H1 (cell line): ENCODE data around the gene SIK3. TPM values are rescaled to one million over a fixed set of nuclear protein-coding genes. Genes with fewer than 3 reads are reported as not detected.

Source experiments
- CTCF ChIA-PET: fragments of 300-600 bp; sonication (Branson Sonifier 250); formaldehyde crosslinking; loops from one replicate; lab custom pipeline; 2021; ENCODE audit not compliant: partially characterized antibody; lab: Charles Lee
- POLR2A ChIA-PET: fragments of 300-600 bp; sonication (Branson Sonifier 250); formaldehyde crosslinking; loops from one replicate; lab custom pipeline; 2021; ENCODE audit warnings: inconsistent platforms; ENCODE audit not compliant: partially characterized antibody; lab: Charles Lee
- DNase-seq, 2 experiments: peaks; one replicate each; pipeline versions ENCODE4 v3.0.0 to v3.0.0-alpha.2; 2010 to 2022; ENCODE audit warnings: low spot score in 2 of 2, low read depth in 1 of 2, mixed read lengths in 1 of 2
- FAIRE-seq: peaks from 2 replicates; lab custom pipeline; 2011; peaks lifted over from hg19 to GRCh38; lab: Jason Lieb, UNC
- H2AFZ ChIP-seq: 2 replicates; pipeline ENCODE4 v1.8.1; 2012; ENCODE audit warnings: low read length, inconsistent platforms
- H2AK5ac ChIP-seq: 2 replicates; pipeline ENCODE4 v1.6.1; 2013; ENCODE audit warnings: low read depth, low read length
- H2BK120ac ChIP-seq: replicated peaks from 2 replicates; pipeline ENCODE3; 2013; ENCODE audit warnings: low read depth, low read length, inconsistent platforms
- H2BK12ac ChIP-seq: 2 replicates; pipeline ENCODE4 v1.6.1; 2013; ENCODE audit warnings: low read depth, low read length
- H2BK15ac ChIP-seq: 2 replicates; pipeline ENCODE4 v1.6.1; 2013; ENCODE audit warnings: low read length
- H2BK20ac ChIP-seq: 2 replicates; pipeline ENCODE4 v1.6.1; 2013; ENCODE audit warnings: low read length
- H2BK5ac ChIP-seq: 2 replicates; pipeline ENCODE4 v1.6.1; 2013; ENCODE audit warnings: low read depth, low read length
- H3K14ac ChIP-seq: 2 replicates; pipeline ENCODE4 v1.6.1; 2013; ENCODE audit warnings: inconsistent platforms; ENCODE audit not compliant: insufficient read length
- H3K18ac ChIP-seq: 2 replicates; pipeline ENCODE4 v1.6.1; 2013; ENCODE audit warnings: low read length; ENCODE audit errors: extremely low read depth
- H3K23ac ChIP-seq: 2 replicates; pipeline ENCODE4 v1.6.1; 2013; ENCODE audit warnings: inconsistent platforms; ENCODE audit not compliant: insufficient read length
- H3K23me2 ChIP-seq: 2 replicates; pipeline ENCODE4 v1.6.1; 2013; ENCODE audit warnings: low read depth, low read length
- H3K27ac ChIP-seq: 2 replicates; pipeline ENCODE4 v1.6.1; 2011; ENCODE audit warnings: low read depth, low read length, inconsistent platforms
- H3K27me3 ChIP-seq, 4 experiments: replicated peaks in 1 of 4; 1 replicate in 1 of 4; 2 replicates in 3 of 4; pipeline versions ENCODE4 v1.6.1 to v1.8.1; 2011 to 2013; ENCODE audit warnings: low read length in 3 of 4, mild to moderate bottlenecking in 3 of 4, inconsistent platforms in 2 of 4, mixed read lengths in 2 of 4, moderate library complexity in 1 of 4; ENCODE audit not compliant: control insufficient read depth in 3 of 4, insufficient read depth in 3 of 4; ENCODE audit errors: extremely low read depth in 1 of 4
- H3K36me3 ChIP-seq, 4 experiments: 2 replicates each; pipeline versions ENCODE4 v1.6.1 to v1.8.1; 2011 to 2013; ENCODE audit warnings: mild to moderate bottlenecking in 4 of 4, low read length in 3 of 4, moderate library complexity in 2 of 4, control low read depth in 1 of 4, inconsistent platforms in 1 of 4; ENCODE audit not compliant: insufficient read depth in 4 of 4, control insufficient read depth in 2 of 4
- H3K4ac ChIP-seq: replicated peaks from 2 replicates; pipeline ENCODE3; 2013; ENCODE audit warnings: low read length, low read depth, mixed read lengths, inconsistent platforms; ENCODE audit not compliant: insufficient read length
- H3K4me1 ChIP-seq, 4 experiments: replicated peaks in 1 of 4; 1 replicate in 1 of 4; 2 replicates in 3 of 4; pipeline versions ENCODE4 v1.6.1 to v1.8.1; 2011 to 2013; ENCODE audit warnings: low read length in 3 of 4, inconsistent platforms in 2 of 4, mixed read lengths in 1 of 4; ENCODE audit not compliant: insufficient read depth in 4 of 4, control insufficient read depth in 3 of 4
- H3K4me2 ChIP-seq, 2 experiments: 2 replicates each; pipeline versions ENCODE4 v1.6.1 to v1.8.1; 2011 to 2013; ENCODE audit warnings: low read depth in 2 of 2, low read length in 2 of 2, control low read depth in 1 of 2, inconsistent platforms in 1 of 2, mild to moderate bottlenecking in 1 of 2; ENCODE audit not compliant: insufficient read depth in 1 of 2
- H3K4me3 ChIP-seq, 4 experiments: fragments of 200-600, 300-600 bp in 1 of 4; sonication (generic), shearing (Covaris generic), sonication (Bioruptor Twin) in 1 of 4; 2 replicates each; pipeline versions ENCODE4 v1.5.1 to v1.8.1; 2011 to 2016; ENCODE audit warnings: low read length in 4 of 4, low read depth in 3 of 4, control low read depth in 2 of 4, inconsistent platforms in 2 of 4, mild to moderate bottlenecking in 2 of 4, mixed read lengths in 1 of 4, moderate library complexity in 1 of 4; ENCODE audit not compliant: insufficient read depth in 2 of 4; ENCODE audit errors: extremely low read depth in 1 of 4
- H3K56ac ChIP-seq: replicated peaks from 2 replicates; pipeline ENCODE3; 2013; ENCODE audit warnings: low read depth, mild to moderate bottlenecking, mixed read lengths, low read length, inconsistent platforms; ENCODE audit not compliant: insufficient read length
- H3K79me1 ChIP-seq: 2 replicates; pipeline ENCODE4 v1.6.1; 2013; ENCODE audit warnings: low read depth, low read length, control low read depth
- H3K79me2 ChIP-seq, 2 experiments: 2 replicates each; pipeline versions ENCODE4 v1.6.1 to v1.8.1; 2012 to 2013; ENCODE audit warnings: low read length in 2 of 2, mild to moderate bottlenecking in 2 of 2, inconsistent platforms in 1 of 2; ENCODE audit not compliant: insufficient read depth in 2 of 2, control insufficient read depth in 1 of 2
- H3K9ac ChIP-seq, 4 experiments: replicated peaks in 1 of 4; 1 replicate in 1 of 4; 2 replicates in 3 of 4; pipeline versions ENCODE4 v1.6.1 to v1.8.1; 2011 to 2013; ENCODE audit warnings: low read depth in 3 of 4, low read length in 3 of 4, control low read depth in 2 of 4, mild to moderate bottlenecking in 2 of 4, moderate library complexity in 2 of 4, inconsistent platforms in 1 of 4; ENCODE audit errors: extremely low read depth in 1 of 4
- H3K9me3 ChIP-seq, 2 experiments: 2 replicates each; pipeline versions ENCODE4 v1.6.1 to v1.8.1; 2012 to 2013; ENCODE audit warnings: mild to moderate bottlenecking in 2 of 2, moderate library complexity in 2 of 2, control low read depth in 1 of 2, inconsistent platforms in 1 of 2, low read depth in 1 of 2, low read length in 1 of 2, mixed read lengths in 1 of 2; ENCODE audit not compliant: insufficient read depth in 2 of 2
- H4K20me1 ChIP-seq, 2 experiments: replicated peaks in 1 of 2; 2 replicates each; pipeline versions ENCODE3 to v1.8.1; 2011 to 2013; ENCODE audit warnings: inconsistent platforms in 2 of 2, low read length in 2 of 2, mild to moderate bottlenecking in 1 of 2; ENCODE audit not compliant: insufficient read depth in 2 of 2, control insufficient read depth in 1 of 2
- H4K5ac ChIP-seq: 2 replicates; pipeline ENCODE4 v1.6.1; 2013; ENCODE audit warnings: low read length, low read depth, mixed read lengths, inconsistent platforms; ENCODE audit not compliant: insufficient read length
- H4K8ac ChIP-seq: 2 replicates; pipeline ENCODE4 v1.8.0; 2013; ENCODE audit warnings: mild to moderate bottlenecking, moderate library complexity, low read length, inconsistent platforms; ENCODE audit not compliant: insufficient read depth; ENCODE audit errors: extremely low read depth
- H4K91ac ChIP-seq: replicated peaks from 2 replicates; pipeline ENCODE3; 2013; ENCODE audit warnings: low read length, mixed read lengths, inconsistent platforms; ENCODE audit not compliant: insufficient read length
- CREB1 ChIP-seq: IDR thresholded peaks from 2 replicates; pipeline ENCODE4 v1.6.1; 2012; ENCODE audit warnings: inconsistent platforms
- CTCF ChIP-seq, 3 experiments: IDR thresholded peaks; 1 replicate in 2 of 3; 2 replicates in 1 of 3; pipeline versions ENCODE4 v1.5.1 to v1.6.1; 2011; ENCODE audit warnings: low read length in 3 of 3, mild to moderate bottlenecking in 3 of 3, inconsistent platforms in 2 of 3, low read depth in 1 of 3, moderate library complexity in 1 of 3; ENCODE audit not compliant: insufficient read depth in 1 of 3; ENCODE audit errors: control extremely low read depth in 1 of 3
- E2F6 ChIP-seq: IDR thresholded peaks from 2 replicates; pipeline ENCODE4 v1.6.1; 2012; ENCODE audit warnings: inconsistent platforms
- JUND ChIP-seq: IDR thresholded peaks from 2 replicates; pipeline ENCODE4 v1.6.1; 2011; ENCODE audit warnings: mild to moderate bottlenecking, improper control_type of control experiment, low read length
- POLR2A ChIP-seq, 2 experiments: IDR thresholded peaks; 1 replicate in 1 of 2; 2 replicates in 1 of 2; pipeline ENCODE4 v1.6.1; 2011; ENCODE audit warnings: low read depth in 2 of 2, low read length in 2 of 2, mild to moderate bottlenecking in 2 of 2; ENCODE audit errors: control extremely low read depth in 1 of 2
- RXRA ChIP-seq: IDR thresholded peaks from 2 replicates; pipeline ENCODE4 v1.6.1; 2011; ENCODE audit warnings: low read depth, mild to moderate bottlenecking, low read length, moderate library complexity; ENCODE audit not compliant: insufficient read depth
- SIRT6 ChIP-seq: IDR thresholded peaks from one replicate; pipeline ENCODE4 v1.7.1; 2012; ENCODE audit warnings: low read length, inconsistent platforms
- TAF1 ChIP-seq: IDR thresholded peaks from 2 replicates; pipeline ENCODE4 v1.6.1; 2011; ENCODE audit warnings: mild to moderate bottlenecking, low read depth, low read length
- TEAD4 ChIP-seq: IDR thresholded peaks from 2 replicates; pipeline ENCODE4 v1.6.1; 2012; ENCODE audit warnings: low read depth, low read length, inconsistent platforms, mixed read lengths
- ZNF274 ChIP-seq: IDR thresholded peaks from 2 replicates; pipeline ENCODE4 v1.7.0; 2012; ENCODE audit warnings: low read length, borderline replicate concordance; ENCODE audit errors: extremely low read depth
- WGBS, 2 experiments: shearing (Covaris generic) in 1 of 2; methylation state at CpG; one replicate each; pipeline versions ENCODE4 v1.1.6 to v1.1.7; 2013 to 2015; ENCODE audit warnings: low lambda C conversion rate in 2 of 2, mixed read lengths in 2 of 2, inconsistent platforms in 1 of 2, low coverage in 1 of 2, missing lambda C conversion rate in 1 of 2; ENCODE audit not compliant: insufficient replicate concordance in 2 of 2, insufficient coverage in 1 of 2, insufficient read length in 1 of 2; ENCODE audit errors: extremely low coverage in 1 of 2, missing lambda C conversion rate in 1 of 2; 5-methylcytosine and 5-hydroxymethylcytosine counted together
- polyA plus RNA-seq, 7 experiments: library from polyadenylated mRNA; depleted of rRNA in 3 of 7; stranded (reverse) in 5 of 7; unstranded in 2 of 7; fragments of >200 nt in 5 of 7; fragments of 200-250 nt in 2 of 7; gene quantifications; 1 replicate in 5 of 7; 2 replicates in 1 of 7; 4 replicates in 1 of 7; pipeline versions ENCODE4 v1.2.1 to v1.2.3, GENCODE V29; 2011 to 2013; ENCODE audit warnings: missing spikeins in 2 of 7, mixed read lengths in 2 of 7
- total RNA-seq: library from RNA; stranded (reverse); fragmentation: NEBNext Ultra II Directional; extraction: Animal tissue kit (Norgen Biotek cat#: 25700); gene quantifications from 2 replicates; pipeline ENCODE4 v1.2.1, GENCODE V29; 2021

SIK3 gene
- total and polyA plus RNA-seq, 2 of the 8 experiments (the other 6 are each of a cell fraction or from before 2014, with no cell fraction given), result 19.9 to 32.1 TPM

GRCh38 chr11:116827461-116827860 is 270.8 kb downstream of the SIK3 start:
- Histone ChIP-seq H4K20me1 (no peaks in the 10 kb centered on the region), H2BK15ac (no peak overlapping the region), H4K5ac (no peak overlapping the region), H3K9me3 (no peaks in the 10 kb centered on the region; a peak in 1 of 4 replicates), H4K91ac (no peak overlapping the region), H3K4me1 (no peaks in the 10 kb centered on the region), H2BK20ac (no peak overlapping the region), H2AK5ac (no peak overlapping the region), H4K8ac (no peak overlapping the region), H3K27ac (no peak overlapping the region), H3K4ac (no peak overlapping the region), H2BK5ac (no peak overlapping the region), H3K79me1 (no peaks in the 10 kb centered on the region), H3K4me3 (no peak overlapping the region), H2AFZ (no peak overlapping the region), H3K18ac (no peak overlapping the region), H3K4me2 (no peak overlapping the region), H3K36me3 (no peaks in the 10 kb centered on the region), H3K56ac (no peak overlapping the region), H3K27me3 (no peaks in the 10 kb centered on the region), H3K23me2 (no peaks in the 10 kb centered on the region), H3K79me2 (no peaks in the 10 kb centered on the region), H3K14ac (no peak overlapping the region), H2BK120ac (no peak overlapping the region), H3K23ac (no peak overlapping the region), H2BK12ac (no peak overlapping the region), H3K9ac (no peak overlapping the region)
- DNase-seq (no peak), FAIRE-seq (no peak)
- CTCF ChIA-PET, result interaction anchor here (1.5 to 2.4 kb wide), 2 partner anchors 10 to 37 kb away, joined by 4 to 15 read pairs; partner anchors contain the start of genes APOA1 and APOA5
- POLR2A ChIA-PET, result no interaction called here
- WGBS, 2 experiments, result 91% methylated on average over 6 of the region's 6 CpGs; no CpG with 5 or more reads in 1 of the 2 experiments
- TF ChIP-seq JUND (no peak), ZNF274 (no peak), POLR2A (IDR thresholded peaks at IDR 0.05; ENCODE audit: control extremely low read depth in 1 of 2, low read depth in 2 of 2, low read length in 2 of 2) (no peak), CREB1 (no peak), TAF1 (no peak), RXRA (no peak), E2F6 (no peak), TEAD4 (no peak), SIRT6 (no peak), CTCF (IDR thresholded peaks at IDR 0.05; ENCODE audit: control extremely low read depth in 1 of 3, insufficient read depth in 1 of 3, low read depth in 1 of 3, low read length in 3 of 3) (no peak)
